Activated T-helper 1 cell treated with anti-CD3 and anti-CD28 coated beads, Interleukin-2, amount 50 U/mL, for 16 hours (primary cell): ENCODE data around the gene FAT2.

Experiments
- DNase-seq, 2 donors: peaks; one replicate each; pipeline ENCODE4 v3.0.0-alpha.2; 2020; ENCODE audit warnings: low read depth in 1 of 2, low spot score in 1 of 2

The FAT2 gene

GRCh38 chr5:151591144-151591819, at the start of gene FAT2:
Gene FAT2 (minus strand): TSS chr5:151591331. CDS start chr5:151568931, 22,400 bp downstream.
- DNase-seq, result no peak

GRCh38 chr5:151638619-151639018, 47.5 kb upstream of the FAT2 start:
- DNase-seq, result no peak

GRCh38 chr5:151637676-151638075, 46.5 kb upstream of the FAT2 start:
- DNase-seq, result no peak

- no peak for DNase-seq
Observed at GRCh38 chr5:151633892-151634291, 42.8 kb upstream of the FAT2 start.

GRCh38 chr5:151632941-151633340, 41.8 kb upstream of the FAT2 start:
- DNase-seq, result no peak

GRCh38 chr5:151632524-151632923, 41.4 kb upstream of the FAT2 start:
- no peak for DNase-seq

GRCh38 chr5:151631941-151632340, 40.8 kb upstream of the FAT2 start:
- no peak for DNase-seq

- no peak for DNase-seq
Observed at GRCh38 chr5:151630088-151630487, 39.0 kb upstream of the FAT2 start.

GRCh38 chr5:151628112-151628823, 37.1 kb upstream of the FAT2 start:
- DNase-seq, result no peak

GRCh38 chr5:151627650-151628049, 36.5 kb upstream of the FAT2 start:
- no peak for DNase-seq

- no peak for DNase-seq
Observed at GRCh38 chr5:151625285-151625684, 34.2 kb upstream of the FAT2 start.

- no peak for DNase-seq
Observed at GRCh38 chr5:151624476-151624875, 33.3 kb upstream of the FAT2 start.

- DNase-seq, result no peak
Observed at GRCh38 chr5:151622367-151623088, 31.4 kb upstream of the FAT2 start.

GRCh38 chr5:151620461-151620840, 29.3 kb upstream of the FAT2 start:
- DNase-seq, result no peak

- DNase-seq, result no peak
Observed at GRCh38 chr5:151619812-151620460, 28.8 kb upstream of the FAT2 start.

- no peak for DNase-seq
Observed at GRCh38 chr5:151618907-151619306, 27.8 kb upstream of the FAT2 start.

- no peak for DNase-seq
Observed at GRCh38 chr5:151617841-151618710, 26.9 kb upstream of the FAT2 start.

GRCh38 chr5:151617383-151617840, 26.3 kb upstream of the FAT2 start:
- DNase-seq, result no peak

- no peak for DNase-seq
Observed at GRCh38 chr5:151615431-151615830, 24.3 kb upstream of the FAT2 start.

GRCh38 chr5:151614565-151614964, 23.4 kb upstream of the FAT2 start:
- DNase-seq, result no peak
